HCT116 (cell line): ENCODE measurements around the gene ACVR1.

Source experiments
- FOSL1 ChIP-seq: IDR thresholded peaks from 2 replicates; pipeline ENCODE4 v1.6.1; 2012; ENCODE audit warnings: low read depth
- POLR2A ChIP-seq: IDR thresholded peaks from 2 replicates; pipeline ENCODE4 v1.7.0; 2011; ENCODE audit warnings: borderline replicate concordance; ENCODE audit not compliant: insufficient read depth, insufficient read length; ENCODE audit errors: extremely low read depth
- POLR2AphosphoS5 ChIP-seq: IDR thresholded peaks from 2 replicates; pipeline ENCODE4 v1.6.1; 2011; ENCODE audit warnings: mild to moderate bottlenecking, low read depth, low read length, moderate library complexity
- REST ChIP-seq: IDR thresholded peaks from 2 replicates; pipeline ENCODE4 v1.6.1; 2012; ENCODE audit warnings: low read depth
- TF ChIP-seq, protein P1 (sequence below): IDR thresholded peaks from 2 replicates; pipeline ENCODE4 v1.6.1; 2012
- TF ChIP-seq, protein P2 (sequence below), 3 experiments: fragments of 200-600 bp in 1 of 3; sonication (generic) in 1 of 3; IDR thresholded peaks in 2 of 3; conservative IDR thresholded peaks in 1 of 3; 2 replicates each; pipeline ENCODE4 v1.5.1; 2012 to 2017; ENCODE audit warnings: low read depth in 2 of 3, low read length in 2 of 3, antibody characterized with exemption in 1 of 3, borderline replicate concordance in 1 of 3, control low read depth in 1 of 3, mild to moderate bottlenecking in 1 of 3, mixed read lengths in 1 of 3, mixed run types in 1 of 3, moderate library complexity in 1 of 3; ENCODE audit not compliant: insufficient read depth in 1 of 3

GRCh38 chr2:157698430-157698829 lies 177.7 kb downstream of the ACVR1 start:
- no peak for TF ChIP-seq POLR2AphosphoS5
- TF ChIP-seq, protein P1, sequence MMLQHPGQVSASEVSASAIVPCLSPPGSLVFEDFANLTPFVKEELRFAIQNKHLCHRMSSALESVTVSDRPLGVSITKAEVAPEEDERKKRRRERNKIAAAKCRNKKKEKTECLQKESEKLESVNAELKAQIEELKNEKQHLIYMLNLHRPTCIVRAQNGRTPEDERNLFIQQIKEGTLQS: no peak
- TF ChIP-seq, protein P2, sequence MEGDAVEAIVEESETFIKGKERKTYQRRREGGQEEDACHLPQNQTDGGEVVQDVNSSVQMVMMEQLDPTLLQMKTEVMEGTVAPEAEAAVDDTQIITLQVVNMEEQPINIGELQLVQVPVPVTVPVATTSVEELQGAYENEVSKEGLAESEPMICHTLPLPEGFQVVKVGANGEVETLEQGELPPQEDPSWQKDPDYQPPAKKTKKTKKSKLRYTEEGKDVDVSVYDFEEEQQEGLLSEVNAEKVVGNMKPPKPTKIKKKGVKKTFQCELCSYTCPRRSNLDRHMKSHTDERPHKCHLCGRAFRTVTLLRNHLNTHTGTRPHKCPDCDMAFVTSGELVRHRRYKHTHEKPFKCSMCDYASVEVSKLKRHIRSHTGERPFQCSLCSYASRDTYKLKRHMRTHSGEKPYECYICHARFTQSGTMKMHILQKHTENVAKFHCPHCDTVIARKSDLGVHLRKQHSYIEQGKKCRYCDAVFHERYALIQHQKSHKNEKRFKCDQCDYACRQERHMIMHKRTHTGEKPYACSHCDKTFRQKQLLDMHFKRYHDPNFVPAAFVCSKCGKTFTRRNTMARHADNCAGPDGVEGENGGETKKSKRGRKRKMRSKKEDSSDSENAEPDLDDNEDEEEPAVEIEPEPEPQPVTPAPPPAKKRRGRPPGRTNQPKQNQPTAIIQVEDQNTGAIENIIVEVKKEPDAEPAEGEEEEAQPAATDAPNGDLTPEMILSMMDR (IDR thresholded peaks at IDR 0.05 in 2 of 3, conservative IDR thresholded peaks at IDR 0.05 in 1 of 3; ENCODE audit: borderline replicate concordance in 1 of 3, insufficient read depth in 1 of 3, low read depth in 2 of 3, low read length in 2 of 3): no peak
- no peak for TF ChIP-seq FOSL1
- TF ChIP-seq POLR2A: no peak
- no peak for TF ChIP-seq REST
